HPDE6-E6E7 (cell line): ENCODE results near the gene RPL37A.

ENCODE experiments used
- DNase-seq: peaks from one replicate; pipeline ENCODE4 v3.0.0; 2011; ENCODE audit warnings: missing footprints; ENCODE audit errors: extremely low spot score

Gene RPL37A

GRCh38 chr2:216498379-216499352 lies at the start of gene RPL37A:
Gene RPL37A, plus strand, starts transcription at chr2:216498844. Its CDS starts 31 bp downstream, at chr2:216498875.
- DNase-seq: peak; percentile 87

DNA sequence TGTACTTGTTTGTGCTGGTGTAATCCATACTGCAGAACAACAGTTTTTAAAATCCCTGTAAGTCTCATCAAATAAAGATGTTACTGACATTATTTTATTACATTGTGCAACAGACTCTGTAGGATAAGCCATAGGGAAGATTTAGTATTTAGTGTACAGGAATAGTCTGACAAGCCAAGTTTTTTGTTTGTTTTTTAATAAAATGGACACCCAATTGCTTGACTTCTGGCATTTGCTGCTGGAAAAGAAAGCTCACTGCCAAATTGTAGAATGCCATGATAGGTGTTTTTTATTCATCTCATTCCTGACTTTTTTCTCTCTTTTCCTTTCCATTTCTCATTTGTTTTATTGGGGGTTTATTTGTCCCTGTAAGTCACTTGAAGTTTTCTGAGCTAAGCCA lies 48.3 kb upstream of the RPL37A start:
- DNase-seq: no peak

- no peak for DNase-seq
Observed at GRCh38 chr2:216450784-216451183, 47.9 kb upstream of the RPL37A start.

- no peak for DNase-seq
Observed at GRCh38 chr2:216453955-216454614, 44.6 kb upstream of the RPL37A start.

DNA sequence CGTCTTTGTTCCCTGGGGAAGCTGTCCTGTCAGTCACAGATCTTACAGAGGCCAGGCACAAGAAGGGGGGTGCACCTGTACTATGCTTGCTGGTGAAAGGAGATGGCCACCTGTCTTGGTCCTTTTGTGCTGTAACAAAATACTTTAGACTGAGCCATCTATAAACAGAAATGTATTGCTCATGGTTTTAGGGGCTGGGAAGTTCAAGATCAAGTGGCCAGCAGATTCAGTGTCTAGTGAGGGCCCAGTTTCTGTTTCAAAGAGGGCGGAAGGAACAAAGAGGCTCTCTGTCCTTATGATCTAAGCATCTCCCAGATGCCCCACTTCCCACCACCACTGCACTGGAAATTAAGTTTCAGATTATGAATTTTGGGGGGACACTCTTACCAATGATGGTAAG lies 35.5 kb upstream of the RPL37A start:
- no peak for DNase-seq

DNA sequence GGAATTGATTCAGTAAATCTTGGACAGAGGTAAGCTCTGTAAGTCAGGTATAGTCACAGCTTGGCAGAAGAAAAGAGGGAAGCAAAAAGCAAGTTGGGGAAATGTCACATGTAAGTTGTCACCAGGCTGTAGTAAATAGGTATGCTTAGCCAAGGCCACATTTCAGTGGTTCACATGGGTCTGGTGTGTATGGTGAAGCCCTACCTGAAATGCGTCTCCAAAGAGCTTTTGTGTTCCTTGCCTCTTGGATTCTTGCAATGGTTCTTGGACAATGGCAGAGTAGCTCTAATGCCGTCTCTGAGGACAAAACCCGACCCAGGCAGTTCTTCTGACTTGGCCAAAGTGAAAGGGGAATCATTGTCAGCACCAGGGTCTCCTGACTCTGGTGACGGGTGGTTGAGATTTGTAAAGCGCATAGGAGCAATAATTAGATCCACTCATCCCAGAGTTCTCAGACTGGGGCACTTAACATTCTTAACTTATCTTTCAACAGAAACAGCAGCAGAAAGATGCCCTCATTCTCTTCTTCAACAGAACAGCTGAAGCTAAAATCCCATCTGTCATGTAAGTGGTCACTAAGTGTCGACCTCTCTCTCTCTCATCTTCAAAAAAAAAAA lies 34.4 kb upstream of the RPL37A start:
- DNase-seq: no peak

DNA sequence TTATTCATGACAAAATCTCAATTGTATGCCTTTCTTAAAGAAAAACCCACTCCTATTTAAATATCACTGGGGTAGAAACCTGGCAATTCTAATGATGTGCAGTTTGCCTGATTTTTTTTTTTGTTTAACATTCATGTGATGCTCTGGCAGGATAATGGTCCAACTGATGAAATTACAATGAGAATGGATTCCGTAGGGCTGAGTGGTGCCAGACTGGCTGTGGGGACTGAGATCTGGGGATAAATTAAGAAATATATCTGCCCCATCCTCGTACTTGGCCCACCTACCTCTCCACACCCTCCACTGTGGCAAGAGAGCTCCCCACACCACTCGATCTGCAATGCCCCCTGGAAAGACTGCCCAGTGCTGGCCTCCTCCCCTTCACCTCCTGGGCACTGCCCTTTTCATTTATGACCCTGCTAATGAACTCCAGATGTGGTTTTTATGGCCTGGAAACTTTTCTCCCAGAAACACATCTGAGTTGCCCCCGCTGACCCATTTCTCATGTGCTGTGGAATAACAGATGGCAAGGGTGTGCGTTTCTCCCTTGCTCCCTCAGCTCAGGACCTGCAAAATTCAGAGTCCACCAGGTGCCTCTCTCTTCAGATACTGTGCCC lies 33.0 kb upstream of the RPL37A start:
- DNase-seq: no peak

GRCh38 chr2:216467845-216468244 lies 30.8 kb upstream of the RPL37A start:
- no peak for DNase-seq

DNA sequence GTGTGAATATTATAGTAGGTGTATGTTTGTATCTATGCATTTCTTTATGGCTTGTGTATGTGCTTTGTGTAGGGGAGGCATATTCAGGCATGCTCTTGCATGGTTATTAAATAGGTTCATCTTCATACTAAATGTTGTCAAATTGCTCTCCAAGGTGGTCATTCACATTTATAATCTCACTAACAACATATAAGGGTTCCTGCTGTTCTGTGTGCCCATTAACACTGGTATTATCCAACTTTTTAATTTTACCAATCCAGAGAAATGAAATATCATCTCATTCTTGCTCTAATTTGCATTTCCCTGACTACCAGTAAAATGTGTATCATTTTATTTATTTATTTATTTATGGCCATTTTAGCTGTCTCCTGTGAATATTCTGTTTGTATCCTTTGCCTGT lies 29.0 kb upstream of the RPL37A start:
- no peak for DNase-seq

- no peak for DNase-seq
Observed at GRCh38 chr2:216473187-216473586, 25.5 kb upstream of the RPL37A start.

DNA sequence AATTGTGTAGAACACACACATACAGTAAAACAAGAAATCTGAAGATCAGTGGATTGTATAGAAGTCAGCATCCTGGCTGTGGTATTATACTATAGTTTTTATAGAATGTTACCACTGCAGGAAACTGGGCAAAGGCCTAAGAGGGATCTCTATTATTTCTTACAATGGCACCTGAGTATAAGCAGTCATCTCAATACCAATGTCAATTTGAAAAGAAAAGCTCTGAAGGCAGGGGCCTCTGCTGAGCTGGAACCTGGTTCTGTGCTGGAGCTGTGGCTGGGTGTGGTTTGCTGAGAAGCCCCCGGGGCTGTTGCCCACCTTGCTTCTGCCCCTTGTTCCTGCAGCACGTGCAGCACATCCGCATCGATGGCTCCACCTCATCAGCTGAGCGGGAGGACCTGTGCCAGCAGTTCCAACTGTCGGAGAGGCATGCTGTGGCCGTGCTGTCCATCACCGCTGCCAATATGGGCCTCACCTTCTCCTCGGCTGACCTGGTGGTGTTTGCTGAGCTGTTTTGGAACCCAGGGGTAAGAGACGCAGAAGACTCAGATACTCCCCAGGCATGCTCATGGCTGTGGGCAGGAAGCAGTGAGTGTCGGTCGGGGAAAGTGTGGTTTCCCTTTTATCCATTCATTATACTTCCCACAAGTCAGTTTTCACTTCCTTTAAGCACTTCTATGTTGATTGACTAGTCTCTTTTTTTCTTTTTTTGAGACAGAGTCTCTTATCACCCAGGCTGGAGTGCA lies 23.5 kb upstream of the RPL37A start:
- DNase-seq: no peak

- no peak for DNase-seq
Observed at GRCh38 chr2:216475767-216476166, 22.9 kb upstream of the RPL37A start.

DNA sequence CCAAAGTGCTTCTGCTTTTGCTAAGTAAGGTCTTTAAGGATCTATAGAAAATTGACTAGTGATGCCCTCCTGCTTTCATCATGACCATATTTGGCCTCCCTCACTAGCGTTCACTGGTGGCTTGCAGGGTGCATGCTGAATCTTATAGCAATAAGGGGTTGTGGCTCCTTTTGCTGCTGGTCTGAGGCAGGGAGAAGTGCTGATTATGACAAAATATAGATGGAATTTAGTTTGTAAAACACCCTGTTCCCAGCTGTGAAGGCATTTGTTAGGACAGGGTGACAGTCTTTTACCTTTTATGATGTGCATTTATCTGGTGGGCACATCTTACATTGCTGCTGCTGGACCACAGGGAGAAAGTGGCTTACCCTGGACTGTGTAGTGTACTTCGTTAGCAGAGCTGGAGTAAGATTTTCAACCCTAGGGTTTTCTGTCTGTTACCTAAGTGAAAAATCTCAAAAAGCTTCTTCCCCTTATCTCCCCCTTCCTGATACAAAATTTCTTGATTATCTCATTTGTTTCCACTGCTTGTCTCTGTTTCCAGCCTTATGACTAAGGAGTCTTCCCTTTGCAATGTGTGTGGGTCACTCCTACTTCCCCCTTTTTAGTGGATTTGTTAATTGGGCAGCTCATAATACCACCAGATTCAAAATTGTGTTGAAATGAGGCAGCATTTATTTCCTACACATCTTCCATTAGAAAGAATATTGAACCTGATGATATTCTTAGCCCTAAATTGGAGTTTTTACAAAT lies 21.2 kb upstream of the RPL37A start:
- no peak for DNase-seq

- peak; percentile 86 for DNase-seq
Observed at GRCh38 chr2:216478151-216478550, 20.5 kb upstream of the RPL37A start.

DNA sequence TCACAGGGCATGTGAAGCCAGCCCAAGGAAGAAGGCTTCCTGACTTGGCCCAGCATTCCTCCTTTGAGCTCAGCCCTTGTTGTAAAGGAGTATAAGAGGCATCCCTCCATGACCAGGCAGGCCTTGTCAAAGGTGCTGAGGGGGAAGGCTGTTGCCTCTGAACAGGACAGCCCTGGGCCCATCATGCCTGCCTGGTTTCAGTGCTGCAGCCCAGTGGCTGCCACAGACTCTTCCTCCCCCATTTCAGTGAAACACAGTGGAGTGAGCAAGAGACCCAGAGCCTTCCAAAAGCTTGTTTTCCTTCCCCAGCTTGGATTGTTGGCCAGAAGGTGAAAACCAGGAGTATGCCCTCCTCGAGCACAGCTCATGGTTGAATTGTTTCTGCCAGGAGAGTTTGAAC lies 19.9 kb upstream of the RPL37A start:
- no peak for DNase-seq

GRCh38 chr2:216480221-216480620 lies 18.4 kb upstream of the RPL37A start:
- no peak for DNase-seq

GRCh38 chr2:216482640-216483039 lies 16.0 kb upstream of the RPL37A start:
- no peak for DNase-seq

DNA sequence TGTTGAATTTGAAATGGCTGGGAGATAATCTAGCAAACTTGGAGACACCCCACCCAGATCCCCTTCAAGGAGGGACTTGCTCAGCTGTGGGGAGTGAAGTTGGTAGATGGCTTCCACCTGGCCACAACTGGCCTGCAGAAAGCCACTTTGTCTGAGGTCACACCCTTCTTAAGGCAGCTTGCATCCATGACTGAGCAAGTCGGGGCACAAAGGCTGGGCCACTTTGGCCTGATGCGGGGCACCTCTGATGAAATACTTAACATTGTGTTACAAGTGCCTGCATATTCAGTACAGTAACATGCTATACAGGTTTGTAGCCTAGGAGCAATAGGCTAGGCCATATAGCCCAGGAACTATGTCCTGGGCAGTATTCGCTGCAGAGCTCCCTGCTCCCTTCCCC lies 13.4 kb upstream of the RPL37A start:
- DNase-seq: no peak

DNA sequence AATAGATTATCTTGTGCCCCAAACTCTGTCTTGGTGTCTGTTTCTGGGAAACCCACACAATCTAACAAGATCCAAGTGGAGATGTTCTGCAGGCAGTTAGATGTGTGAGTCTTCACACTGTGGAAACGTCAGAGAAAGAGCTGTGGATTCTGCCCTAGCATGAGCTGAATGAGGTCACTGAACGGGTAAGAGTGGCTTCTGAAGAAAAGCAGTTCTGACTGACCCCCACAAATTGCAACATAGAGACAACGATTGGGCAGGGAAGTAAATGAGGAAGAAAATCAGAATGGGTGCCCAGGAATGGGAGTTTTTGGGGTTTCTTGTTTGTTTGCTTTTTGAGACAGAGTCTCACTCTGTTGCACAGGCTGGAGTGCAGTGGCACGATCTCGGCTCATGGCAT lies 12.9 kb upstream of the RPL37A start:
- no peak for DNase-seq

DNA sequence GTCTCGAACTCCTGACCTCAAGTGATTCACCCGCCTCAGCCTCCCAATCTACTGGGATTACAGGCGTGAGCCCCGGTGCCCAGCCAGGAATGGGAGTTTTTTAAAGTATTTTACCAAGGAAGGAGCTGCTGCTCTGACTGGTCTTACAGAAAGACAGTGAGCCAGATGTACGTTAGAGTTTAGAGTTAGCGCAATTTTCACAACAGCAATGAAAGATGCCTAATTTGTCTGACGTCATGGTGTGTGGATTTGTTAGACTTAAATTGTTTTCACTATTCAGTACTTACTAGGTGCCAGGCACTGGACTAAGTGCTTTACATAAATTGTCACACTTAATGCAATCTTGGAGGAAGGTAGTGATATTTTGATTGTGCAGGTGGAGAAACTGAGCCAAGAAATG lies 12.4 kb upstream of the RPL37A start:
- no peak for DNase-seq

GRCh38 chr2:216486708-216487107 lies 11.9 kb upstream of the RPL37A start:
- no peak for DNase-seq
